ENCODE data around the gene MAST1. TPM values are rescaled to one million over a fixed set of nuclear protein-coding genes. Genes with fewer than 3 reads are reported as not detected.
"Not testable (repeated sequence)": the region's sequence is repeated elsewhere in the genome, so short reads cannot be mapped to it uniquely, and the experiment has no call there.

The MAST1 gene
- total RNA-seq, 1 donor from 2014 or later, result 5.3 TPM

- Mint-ChIP-seq H3K9me3 (ENCODE audit: low read depth) (no peaks in the 10 kb centered on the region), H3K36me3 (ENCODE audit: insufficient read depth) (no peaks in the 10 kb centered on the region), H3K27ac (no peak overlapping the region), H3K4me1 (ENCODE audit: low read depth) (peaks cover 18% of the 10 kb centered on the region), H3K4me3 (ENCODE audit: low read depth) (no peak overlapping the region), H3K27me3 (peaks cover 12% of the 10 kb centered on the region)
- DNase-seq (ENCODE audit: low spot score, unreplicated experiment), result no peak
- no peak for TF ChIP-seq CTCF (IDR thresholded peaks at IDR 0.05; ENCODE audit: unreplicated experiment)
Measured at GRCh38 chr19:12888006-12888603, 49.8 kb downstream of the MAST1 start.

DNA sequence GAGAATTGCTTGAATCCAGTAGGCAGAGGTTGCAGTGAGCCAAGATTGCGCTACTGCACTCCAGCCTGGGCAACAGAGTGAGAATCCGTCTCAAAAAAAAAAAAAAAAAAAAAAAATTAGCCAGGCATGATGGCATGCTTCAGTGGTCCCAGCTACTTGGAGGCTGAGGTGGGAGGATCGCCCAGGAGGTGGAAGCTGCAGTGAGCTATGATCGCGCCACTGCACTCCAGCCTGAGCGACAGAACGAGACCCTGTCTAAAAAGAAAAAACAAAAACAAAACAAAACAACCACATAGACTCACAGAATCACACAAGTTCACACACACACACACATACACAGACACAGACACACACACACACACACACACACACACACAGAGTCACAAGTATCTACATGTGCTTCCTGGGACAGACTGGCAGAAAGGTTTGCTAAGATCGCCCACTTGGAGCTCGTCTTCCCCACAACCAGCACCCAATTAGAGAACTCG, 52.0 kb downstream of the MAST1 start:
- not testable (repeated sequence) for DNase-seq (ENCODE audit: low spot score, unreplicated experiment); H3K27me3 Mint-ChIP-seq; H3K36me3 Mint-ChIP-seq (ENCODE audit: insufficient read depth); H3K9me3 Mint-ChIP-seq (ENCODE audit: low read depth)
- Mint-ChIP-seq H3K4me1 (ENCODE audit: low read depth) (peaks cover 15% of the 10 kb centered on the region), H3K27ac (peak overlapping the region; percentile 99), H3K4me3 (ENCODE audit: low read depth) (peak overlapping the region; percentile 99)

DNA sequence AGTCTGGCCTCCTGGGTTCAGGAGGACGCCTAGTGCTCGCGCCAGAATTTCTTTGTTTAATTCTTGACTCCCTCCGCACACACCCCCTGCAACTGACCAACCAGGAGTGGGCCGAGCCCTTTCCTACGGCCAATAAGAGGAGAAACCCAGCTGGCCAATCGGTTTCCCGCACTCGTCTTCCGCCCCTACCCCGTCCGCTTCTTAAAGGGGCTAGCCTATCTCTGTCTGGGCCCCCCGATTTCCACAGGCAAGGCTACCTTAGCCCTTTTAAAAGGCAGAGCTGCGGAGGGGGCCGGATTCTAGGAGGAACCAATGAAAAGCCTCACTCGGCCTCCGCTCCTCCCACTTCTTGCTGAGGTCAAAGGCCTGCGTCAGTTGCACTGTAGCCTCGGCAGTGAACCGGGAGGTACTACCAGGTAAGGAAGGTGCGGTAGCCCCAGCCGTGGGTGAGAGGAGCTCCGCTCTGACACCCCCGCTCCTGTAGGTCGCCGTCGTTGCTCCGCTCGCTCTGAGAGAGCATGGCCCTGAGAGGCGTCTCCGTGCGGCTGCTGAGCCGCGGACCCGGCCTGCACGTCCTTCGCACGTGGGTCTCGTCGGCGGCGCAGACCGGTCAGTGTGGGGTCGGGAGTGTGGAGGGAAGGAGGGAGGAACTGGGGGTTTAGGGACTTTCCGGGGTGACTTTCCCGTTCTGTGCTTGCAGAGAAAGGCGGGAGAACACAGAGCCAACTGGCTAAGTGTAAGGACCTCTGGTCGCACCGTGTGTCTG, 52.7 kb downstream of the MAST1 start, which contains the start of gene GCDH:
GCDH (plus strand) TSS at position 374 of the 766 bp plus-strand sequence; CDS start at position 519, 145 bp downstream.
- H3K27ac Mint-ChIP-seq, result peak within 1 kb of the TSS; percentile 99
- TF ChIP-seq CTCF (IDR thresholded peaks at IDR 0.05; ENCODE audit: unreplicated experiment), result no peak

DNA sequence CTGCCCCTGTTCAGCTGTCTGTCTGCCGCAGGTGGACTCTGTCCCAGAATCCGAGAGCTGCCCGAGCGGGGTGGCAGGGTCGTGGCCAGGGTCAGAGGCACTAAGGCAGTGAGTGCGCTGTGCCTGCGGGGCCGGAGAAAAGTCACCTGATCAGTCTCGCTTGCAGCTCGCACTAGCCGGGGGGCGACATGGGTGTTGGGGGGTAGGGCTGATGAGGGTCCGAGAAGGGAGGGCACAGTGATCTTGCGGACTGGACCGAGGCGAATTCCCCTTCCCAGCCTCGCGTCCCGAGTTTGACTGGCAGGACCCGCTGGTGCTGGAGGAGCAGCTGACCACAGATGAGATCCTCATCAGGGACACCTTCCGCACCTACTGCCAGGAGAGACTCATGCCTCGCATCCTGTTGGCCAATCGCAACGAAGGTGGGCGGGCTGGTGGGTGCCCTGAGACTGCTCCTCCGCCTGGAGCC, 53.3 kb downstream of the MAST1 start:
- H3K4me3 Mint-ChIP-seq (ENCODE audit: low read depth), result peak overlapping the region; percentile 99
- peaks cover 9% of the 10 kb centered on the region for H3K36me3 Mint-ChIP-seq (ENCODE audit: insufficient read depth)
- H3K9me3 Mint-ChIP-seq (ENCODE audit: low read depth), result no peaks in the 10 kb centered on the region
- no peak for TF ChIP-seq CTCF (IDR thresholded peaks at IDR 0.05; ENCODE audit: unreplicated experiment)
- H3K4me1 Mint-ChIP-seq (ENCODE audit: low read depth), result peaks cover 13% of the 10 kb centered on the region
- peak overlapping the region; percentile 99 for H3K27ac Mint-ChIP-seq
- no peak for DNase-seq (ENCODE audit: low spot score, unreplicated experiment)
- H3K27me3 Mint-ChIP-seq, result peaks cover 3% of the 10 kb centered on the region

More for the DNA sequence above, 52.7 kb downstream of the MAST1 start, which contains the start of gene GCDH:
- peaks cover 15% of the 10 kb centered on the region for H3K4me1 Mint-ChIP-seq (ENCODE audit: low read depth)
- H3K9me3 Mint-ChIP-seq (ENCODE audit: low read depth), result no peaks in the 10 kb centered on the region
- H3K27me3 Mint-ChIP-seq, result peaks cover 8% of the 10 kb centered on the region
- H3K4me3 Mint-ChIP-seq (ENCODE audit: low read depth), result peak within 1 kb of the TSS; percentile 99
- peak; percentile 91 for DNase-seq (ENCODE audit: low spot score, unreplicated experiment)
- H3K36me3 Mint-ChIP-seq (ENCODE audit: insufficient read depth), result peaks cover 9% of the 10 kb centered on the region

DNA sequence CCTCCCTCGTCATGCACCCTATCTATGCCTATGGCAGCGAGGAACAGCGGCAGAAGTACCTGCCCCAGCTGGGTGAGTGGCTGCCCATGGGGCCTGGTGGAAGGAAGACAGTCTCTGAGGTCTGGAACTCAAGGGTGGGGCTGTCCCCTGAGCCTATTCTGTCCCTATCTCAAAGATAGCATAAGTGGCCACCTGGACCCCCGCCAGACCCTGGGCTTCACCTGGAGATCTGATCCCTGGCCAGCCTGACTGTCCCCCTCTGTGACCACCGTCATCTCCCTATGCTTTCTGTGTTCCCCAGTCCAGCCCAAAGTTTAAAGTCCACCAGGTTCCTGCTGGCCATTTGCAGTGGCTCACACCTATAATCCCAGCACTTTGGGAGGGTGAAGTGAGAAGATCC, 55.3 kb downstream of the MAST1 start:
- no peak for TF ChIP-seq CTCF (IDR thresholded peaks at IDR 0.05; ENCODE audit: unreplicated experiment)
- no peaks in the 10 kb centered on the region for H3K9me3 Mint-ChIP-seq (ENCODE audit: low read depth)
- H3K4me1 Mint-ChIP-seq (ENCODE audit: low read depth), result peaks cover 13% of the 10 kb centered on the region
- no peaks in the 10 kb centered on the region for H3K27me3 Mint-ChIP-seq
- H3K4me3 Mint-ChIP-seq (ENCODE audit: low read depth), result peak overlapping the region; percentile 61
- H3K27ac Mint-ChIP-seq, result no peak overlapping the region
- no peak for DNase-seq (ENCODE audit: low spot score, unreplicated experiment)
- peaks cover 12% of the 10 kb centered on the region for H3K36me3 Mint-ChIP-seq (ENCODE audit: insufficient read depth)

Measured in progenitor cell of endocrine pancreas (in vitro differentiated cells).